Cardiac muscle cell (in vitro differentiated cells and primary cell): ENCODE results near the gene ABHD15. TPM values are rescaled to one million over a fixed set of nuclear protein-coding genes. Genes with fewer than 3 reads are reported as not detected.

ENCODE experiments used
- DNase-seq, 2 donors: peaks; one replicate each; pipeline versions ENCODE4 v3.0.0 to v3.0.0-alpha.2; 2010 to 2017; ENCODE audit warnings: low read depth in 1 of 2, low spot score in 1 of 2
- H3K27ac ChIP-seq: fragments of 200-600 bp; sonication (generic); 2 replicates; pipeline ENCODE4 v1.5.1; 2016
- H3K27me3 ChIP-seq: fragments of 200-600 bp; sonication (generic); 2 replicates; pipeline ENCODE4 v1.6.0; 2016; ENCODE audit warnings: control low read depth
- H3K36me3 ChIP-seq: fragments of 200-600 bp; sonication (generic); 2 replicates; pipeline ENCODE4 v1.5.1; 2016; ENCODE audit warnings: control low read depth
- H3K4me1 ChIP-seq: fragments of 200-600 bp; sonication (generic); 2 replicates; pipeline ENCODE4 v1.8.1; 2017; ENCODE audit warnings: low read depth, mild to moderate bottlenecking, mixed run types
- H3K4me3 ChIP-seq: fragments of 200-600 bp; sonication (generic); 2 replicates; pipeline ENCODE4 v1.5.1; 2016; ENCODE audit warnings: mild to moderate bottlenecking
- H3K9me3 ChIP-seq: fragments of 200-600 bp; sonication (generic); 2 replicates; pipeline ENCODE4 v1.5.1; 2017; ENCODE audit warnings: low read depth, mild to moderate bottlenecking, control low read depth
- CTCF ChIP-seq: IDR thresholded peaks from 2 replicates; pipeline ENCODE4 v1.5.1; 2012; ENCODE audit warnings: low read depth, mild to moderate bottlenecking, low read length
- polyA plus RNA-seq: library from polyadenylated mRNA; unstranded; fragments of >200 nt; fragmentation: Nextera tagmentation; extraction: Ambion mirVana; gene quantifications from 2 replicates; pipeline ENCODE4 v1.2.1, GENCODE V29; 2016
- total RNA-seq: library from RNA; depleted of rRNA; stranded (reverse); fragments of >200 nt; gene quantifications from 2 replicates; pipeline ENCODE4 v1.2.3, GENCODE V29; 2016

Gene ABHD15
- total and polyA plus RNA-seq, 2 experiments from 2014 or later = 4.8 to 5.8 TPM

- TF ChIP-seq CTCF = no peak
- H3K4me1 ChIP-seq = peaks cover 18% of the 10 kb centered on the region
- H3K36me3 ChIP-seq = no peaks in the 10 kb centered on the region
- no peaks in the 10 kb centered on the region for H3K27me3 ChIP-seq
- H3K4me3 ChIP-seq = no peak overlapping the region
- DNase-seq = no peak
- H3K9me3 ChIP-seq = no peaks in the 10 kb centered on the region
- H3K27ac ChIP-seq = no peak overlapping the region
These were observed 20.0 kb upstream of the ABHD15 start for GRCh38 chr17:29586676-29587469.

GRCh38 chr17:29585080-29585751, 18.4 kb upstream of the ABHD15 start:
- no peak overlapping the region for H3K4me3 ChIP-seq
- no peak overlapping the region for H3K27ac ChIP-seq
- peak in 1 of 2 donors; percentile 45 for DNase-seq

GRCh38 chr17:29584452-29585079, 17.7 kb upstream of the ABHD15 start:
- Histone ChIP-seq H3K27ac (no peak overlapping the region), H3K4me3 (no peak overlapping the region), H3K4me1 (peaks cover 7% of the 10 kb centered on the region), H3K27me3 (no peaks in the 10 kb centered on the region), H3K36me3 (no peaks in the 10 kb centered on the region), H3K9me3 (no peaks in the 10 kb centered on the region)
- no peak for DNase-seq
- no peak for TF ChIP-seq CTCF

More at GRCh38 chr17:29585080-29585751, 18.4 kb upstream of the ABHD15 start:
- Histone ChIP-seq H3K4me1 (peaks cover 11% of the 10 kb centered on the region), H3K36me3 (no peaks in the 10 kb centered on the region), H3K9me3 (no peaks in the 10 kb centered on the region), H3K27me3 (no peaks in the 10 kb centered on the region)
- TF ChIP-seq CTCF = peak; percentile 38

- DNase-seq = no peak
- Histone ChIP-seq H3K9me3 (no peaks in the 10 kb centered on the region), H3K4me3 (no peak overlapping the region), H3K4me1 (peaks cover 7% of the 10 kb centered on the region), H3K27ac (no peak overlapping the region), H3K27me3 (no peaks in the 10 kb centered on the region), H3K36me3 (no peaks in the 10 kb centered on the region)
- TF ChIP-seq CTCF = no peak
These were observed 16.7 kb upstream of the ABHD15 start for GRCh38 chr17:29583324-29584248.

- H3K27me3 ChIP-seq = no peaks in the 10 kb centered on the region
- H3K4me1 ChIP-seq = peaks cover 4% of the 10 kb centered on the region
- no peak overlapping the region for H3K4me3 ChIP-seq
- H3K9me3 ChIP-seq = no peaks in the 10 kb centered on the region
- no peak overlapping the region for H3K27ac ChIP-seq
- no peak for DNase-seq
- no peaks in the 10 kb centered on the region for H3K36me3 ChIP-seq
- TF ChIP-seq CTCF = no peak
These were observed 15.9 kb upstream of the ABHD15 start for GRCh38 chr17:29582772-29583171.
